ENCODE measurements around the gene CCDC183.

CCDC183 gene

DNA sequence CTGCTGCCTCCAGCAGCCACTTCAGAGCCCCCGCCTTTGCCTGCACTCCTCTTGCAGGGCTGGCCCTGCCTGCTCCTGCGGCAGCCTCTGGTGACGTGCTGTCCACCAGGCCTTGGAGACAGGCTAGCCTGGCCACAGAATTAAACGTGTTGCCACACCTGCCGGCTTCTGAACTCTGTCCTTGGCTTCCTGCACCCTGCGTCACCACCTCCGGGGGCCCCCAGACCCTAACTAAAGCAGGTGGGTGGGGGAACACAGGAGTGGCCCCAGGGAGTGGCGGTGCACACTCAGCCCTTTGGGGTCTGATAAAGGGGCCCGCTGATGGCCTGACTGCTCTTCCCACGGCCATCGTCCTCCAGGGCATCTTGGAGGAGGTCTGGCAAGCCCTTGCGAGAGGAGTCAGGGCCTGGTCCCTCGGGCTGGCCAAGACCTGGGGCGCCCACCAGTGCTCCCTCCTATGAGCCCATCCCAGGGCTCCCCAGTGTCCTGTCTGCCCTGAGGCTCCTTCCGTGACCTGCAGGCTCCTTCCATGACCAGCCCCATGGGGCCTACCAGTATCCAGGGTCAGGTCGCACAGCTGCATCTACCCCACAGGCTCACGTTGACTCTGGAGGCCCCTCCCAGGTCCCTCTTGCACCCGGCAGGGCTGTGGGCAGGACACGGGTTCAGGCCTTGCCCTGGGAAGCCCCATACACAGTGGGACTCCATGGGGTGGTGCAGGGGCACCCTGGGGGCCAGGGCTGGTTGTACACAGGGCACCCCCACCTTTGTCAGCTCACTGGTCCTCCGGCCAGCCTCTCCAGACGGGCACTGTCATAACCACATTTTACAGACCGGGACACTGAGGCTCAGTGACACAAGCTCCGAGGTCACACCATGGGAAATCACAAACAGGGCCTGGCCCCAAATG, 55.0 kb downstream of the CCDC183 start:
- DNase-seq: no peak

DNA sequence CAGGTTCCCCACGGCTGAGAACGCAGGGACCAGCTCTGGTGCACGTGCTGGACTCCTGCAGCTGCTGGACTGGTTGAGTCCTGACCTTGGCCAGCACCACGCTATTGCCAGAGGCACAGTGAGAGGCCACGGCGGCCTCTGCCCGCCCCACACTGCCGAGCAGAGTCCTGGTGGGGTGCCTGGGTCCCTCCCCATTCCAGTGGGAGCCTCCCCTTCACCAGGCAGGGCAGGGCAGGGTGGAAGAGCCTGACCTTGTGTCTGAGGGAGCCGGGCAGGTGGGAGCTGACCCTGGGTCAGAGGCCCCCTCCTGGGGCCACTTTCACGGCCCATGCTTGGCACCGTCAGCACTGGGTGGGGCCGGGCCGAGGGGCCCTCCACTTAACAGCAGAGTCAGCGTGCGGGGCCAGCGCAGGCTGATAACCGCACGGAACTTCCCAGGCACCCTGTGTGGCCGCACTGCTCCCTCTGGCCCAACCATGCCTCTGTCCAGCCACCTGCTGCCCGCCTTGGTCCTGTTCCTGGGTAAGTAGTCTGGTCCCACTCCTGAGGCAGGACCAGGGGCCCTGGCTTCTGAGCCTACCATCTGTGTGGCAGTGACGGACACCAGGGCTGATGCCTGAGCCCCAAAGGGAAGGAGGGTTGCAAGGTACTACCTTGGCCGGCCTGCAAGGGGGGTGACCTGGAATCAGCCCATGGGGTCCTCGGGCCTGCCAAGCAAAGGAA, 56.0 kb downstream of the CCDC183 start, which contains the start of gene MAMDC4:
MAMDC4 (plus strand) TSS at position 406 of the 723 bp plus-strand sequence; CDS start at position 477, 71 bp downstream.
- DNase-seq: no peak

DNA sequence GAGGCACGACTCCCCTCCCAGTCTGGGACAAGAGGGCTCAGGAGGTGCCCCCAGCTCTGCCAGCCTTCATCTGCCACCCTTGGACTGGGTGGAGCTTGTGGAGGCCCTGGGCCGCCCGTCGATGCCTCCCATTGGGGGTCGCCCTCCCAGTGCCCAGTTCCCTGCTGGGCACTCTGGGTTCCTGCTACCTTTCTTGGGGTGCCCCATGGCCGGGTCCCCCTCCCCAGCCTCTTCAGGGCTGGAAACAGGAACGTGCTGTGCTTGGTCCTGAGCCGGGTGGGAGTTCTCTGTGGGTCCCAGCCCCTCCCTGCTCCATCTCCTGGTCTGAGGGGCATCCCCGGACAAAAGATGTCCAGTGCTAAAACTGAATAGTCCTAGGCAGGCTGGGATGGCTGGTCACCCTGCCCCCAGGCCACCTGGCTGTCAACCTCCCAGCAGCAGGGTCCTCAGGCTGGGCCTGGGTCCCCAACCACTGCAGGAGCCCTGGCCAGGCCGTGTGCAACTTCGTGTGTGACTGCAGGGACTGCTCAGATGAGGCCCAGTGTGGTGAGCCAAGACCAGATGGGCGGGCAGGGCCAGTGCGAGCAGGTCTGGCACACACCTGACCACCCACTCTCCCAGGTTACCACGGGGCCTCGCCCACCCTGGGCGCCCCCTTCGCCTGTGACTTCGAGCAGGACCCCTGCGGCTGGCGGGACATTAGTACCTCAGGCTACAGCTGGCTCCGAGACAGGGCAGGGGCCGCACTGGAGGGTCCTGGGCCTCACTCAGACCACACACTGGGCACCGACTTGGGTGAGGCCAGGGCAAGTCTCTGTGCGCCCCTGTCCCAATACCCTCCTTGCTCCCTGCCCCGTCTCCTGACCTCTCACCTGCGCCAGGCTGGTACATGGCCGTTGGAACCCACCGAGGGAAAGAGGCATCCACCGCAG, 56.8 kb downstream of the CCDC183 start:
- DNase-seq: peak; percentile 15

DNA sequence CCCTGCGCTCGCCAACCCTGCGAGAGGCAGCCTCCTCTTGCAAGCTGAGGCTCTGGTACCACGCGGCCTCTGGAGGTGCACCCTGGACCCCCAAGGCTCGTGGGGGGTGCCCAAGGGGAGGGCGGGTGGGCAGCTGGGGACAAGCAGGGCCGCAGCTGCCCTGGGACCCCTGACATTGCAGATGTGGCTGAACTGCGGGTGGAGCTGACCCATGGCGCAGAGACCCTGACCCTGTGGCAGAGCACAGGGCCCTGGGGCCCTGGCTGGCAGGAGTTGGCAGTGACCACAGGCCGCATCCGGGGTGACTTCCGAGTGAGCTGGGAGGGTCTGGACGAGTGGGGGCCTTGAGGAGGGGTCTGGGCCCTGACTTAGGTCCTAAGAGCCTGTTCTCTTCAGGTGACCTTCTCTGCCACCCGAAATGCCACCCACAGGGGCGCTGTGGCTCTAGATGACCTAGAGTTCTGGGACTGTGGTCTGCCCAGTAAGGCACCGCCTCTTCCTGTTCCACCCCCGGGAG, 57.5 kb downstream of the CCDC183 start:
- peak; percentile 16 for DNase-seq

DNA sequence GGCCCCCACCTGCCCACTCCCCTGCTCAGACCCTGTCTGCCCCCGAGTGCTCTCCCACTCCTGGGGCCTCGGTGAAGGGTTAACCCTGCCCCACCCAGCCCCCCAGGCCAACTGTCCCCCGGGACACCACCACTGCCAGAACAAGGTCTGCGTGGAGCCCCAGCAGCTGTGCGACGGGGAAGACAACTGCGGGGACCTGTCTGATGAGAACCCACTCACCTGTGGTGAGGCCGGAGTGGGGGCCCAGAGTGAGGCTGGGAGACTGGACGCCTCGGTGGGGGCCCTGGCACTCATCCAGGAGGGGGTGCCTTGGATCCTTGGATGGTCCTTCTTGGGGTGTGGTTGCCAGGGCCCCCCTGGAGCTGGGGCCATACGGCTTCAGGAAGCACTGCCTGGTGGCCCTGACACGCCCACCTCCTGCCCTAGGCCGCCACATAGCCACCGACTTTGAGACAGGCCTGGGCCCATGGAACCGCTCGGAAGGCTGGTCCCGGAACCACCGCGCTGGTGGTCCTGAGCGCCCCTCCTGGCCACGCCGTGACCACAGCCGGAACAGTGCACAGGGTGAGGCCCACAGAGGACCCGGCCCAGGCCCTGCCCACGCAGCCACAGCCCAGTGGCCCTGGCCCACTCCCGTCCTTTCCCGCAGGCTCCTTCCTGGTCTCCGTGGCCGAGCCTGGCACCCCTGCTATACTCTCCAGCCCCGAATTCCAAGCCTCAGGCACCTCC, 58.1 kb downstream of the CCDC183 start:
- DNase-seq: peak; percentile 14

DNA sequence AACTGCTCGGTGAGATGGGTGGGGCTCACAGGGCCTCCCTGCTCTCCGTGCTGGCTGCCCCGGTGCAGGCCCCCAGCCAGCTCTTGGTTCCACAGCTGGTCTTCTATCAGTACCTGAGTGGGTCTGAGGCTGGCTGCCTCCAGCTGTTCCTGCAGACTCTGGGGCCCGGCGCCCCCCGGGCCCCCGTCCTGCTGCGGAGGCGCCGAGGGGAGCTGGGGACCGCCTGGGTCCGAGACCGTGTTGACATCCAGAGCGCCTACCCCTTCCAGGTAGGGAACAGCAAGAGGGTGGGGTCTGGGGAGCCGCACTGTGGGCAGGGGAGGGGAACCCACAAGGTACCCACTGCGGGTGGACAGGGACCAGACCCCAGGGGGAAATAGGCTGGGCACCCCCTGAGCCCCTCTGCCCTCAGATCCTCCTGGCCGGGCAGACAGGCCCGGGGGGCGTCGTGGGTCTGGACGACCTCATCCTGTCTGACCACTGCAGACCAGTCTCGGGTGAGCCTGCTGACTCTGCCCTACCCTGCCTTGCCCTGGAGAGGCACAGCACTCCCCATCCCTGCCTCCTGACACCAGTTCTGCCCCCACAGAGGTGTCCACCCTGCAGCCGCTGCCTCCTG, 58.8 kb downstream of the CCDC183 start:
- peak; percentile 15 for DNase-seq

DNA sequence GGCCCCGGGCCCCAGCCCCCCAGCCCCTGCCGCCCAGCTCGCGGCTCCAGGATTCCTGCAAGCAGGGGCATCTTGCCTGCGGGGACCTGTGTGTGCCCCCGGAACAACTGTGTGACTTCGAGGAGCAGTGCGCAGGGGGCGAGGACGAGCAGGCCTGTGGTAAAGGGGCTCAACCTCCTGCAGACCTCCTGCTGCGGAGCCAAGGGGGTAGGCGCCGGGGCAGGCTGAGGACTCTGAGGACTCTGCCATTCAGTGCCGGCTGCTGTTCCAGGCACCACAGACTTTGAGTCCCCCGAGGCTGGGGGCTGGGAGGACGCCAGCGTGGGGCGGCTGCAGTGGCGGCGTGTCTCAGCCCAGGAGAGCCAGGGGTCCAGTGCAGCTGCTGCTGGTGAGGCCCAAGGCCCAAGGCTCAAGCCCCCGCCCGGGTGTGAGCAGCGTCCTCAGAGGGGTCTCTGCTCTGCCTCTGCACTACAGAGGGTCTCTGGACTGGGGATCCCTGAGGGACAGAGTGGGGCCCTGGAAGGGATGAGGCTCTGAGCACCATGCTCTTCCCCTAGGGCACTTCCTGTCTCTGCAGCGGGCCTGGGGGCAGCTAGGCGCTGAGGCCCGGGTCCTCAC, 59.4 kb downstream of the CCDC183 start:
- no peak for DNase-seq

DNA sequence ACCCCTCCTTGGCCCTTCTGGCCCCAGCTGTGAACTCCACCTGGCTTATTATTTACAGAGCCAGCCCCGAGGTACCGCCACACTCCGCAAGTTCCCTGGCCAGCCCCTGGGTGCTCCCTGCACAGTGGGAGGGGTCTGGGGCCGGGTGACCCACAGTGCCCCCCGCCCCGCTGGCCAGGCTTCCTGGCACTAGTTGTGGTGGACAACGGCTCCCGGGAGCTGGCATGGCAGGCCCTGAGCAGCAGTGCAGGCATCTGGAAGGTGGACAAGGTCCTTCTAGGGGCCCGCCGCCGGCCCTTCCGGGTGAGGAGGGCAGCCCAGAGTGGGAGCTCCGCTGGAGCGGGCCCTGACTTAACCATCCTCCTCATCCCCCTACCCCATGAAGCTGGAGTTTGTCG, 59.9 kb downstream of the CCDC183 start:
- no peak for DNase-seq

DNA sequence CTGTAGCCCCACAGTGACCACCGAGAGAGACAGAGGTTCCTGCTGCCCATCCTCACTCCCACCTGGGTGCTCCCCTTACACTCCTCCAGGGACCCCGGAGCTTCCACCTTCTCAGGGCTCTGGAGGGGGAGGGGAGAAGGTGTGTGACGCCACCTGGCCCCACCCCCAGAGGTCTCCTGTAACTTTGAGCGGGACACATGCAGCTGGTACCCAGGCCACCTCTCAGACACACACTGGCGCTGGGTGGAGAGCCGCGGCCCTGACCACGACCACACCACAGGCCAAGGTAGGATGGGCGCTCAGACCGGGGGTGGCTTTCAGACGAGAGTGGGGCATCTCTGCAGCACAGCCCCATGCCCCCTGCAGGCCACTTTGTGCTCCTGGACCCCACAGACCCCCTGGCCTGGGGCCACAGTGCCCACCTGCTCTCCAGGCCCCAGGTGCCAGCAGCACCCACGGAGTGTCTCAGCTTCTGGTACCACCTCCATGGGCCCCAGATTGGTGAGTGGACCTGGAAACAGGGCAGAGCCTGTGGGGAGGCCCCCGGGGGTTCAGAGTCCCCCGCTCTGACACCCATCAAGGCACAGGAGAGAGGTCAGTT, 60.5 kb downstream of the CCDC183 start:
- peak; percentile 15 for DNase-seq

DNA sequence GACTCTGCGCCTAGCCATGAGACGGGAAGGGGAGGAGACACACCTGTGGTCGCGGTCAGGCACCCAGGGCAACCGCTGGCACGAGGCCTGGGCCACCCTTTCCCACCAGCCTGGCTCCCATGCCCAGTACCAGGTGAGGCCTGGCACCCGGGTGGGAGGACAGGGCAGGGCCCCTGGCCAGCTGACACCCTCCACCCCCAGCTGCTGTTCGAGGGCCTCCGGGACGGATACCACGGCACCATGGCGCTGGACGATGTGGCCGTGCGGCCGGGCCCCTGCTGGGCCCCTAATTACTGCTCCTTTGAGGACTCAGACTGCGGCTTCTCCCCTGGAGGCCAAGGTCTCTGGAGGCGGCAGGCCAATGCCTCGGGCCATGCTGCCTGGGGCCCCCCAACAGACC, 61.0 kb downstream of the CCDC183 start:
- peak; percentile 16 for DNase-seq

Data from activated CD8-positive, alpha-beta memory T cell treated with anti-CD3 and anti-CD28 coated beads, Interleukin-2, amount 50 U/mL, for 4 hours (primary cell).